NCI-H2029 treated with DMSO at 0.1 percent for 48 hours (cell line): ENCODE results near the gene SMIM8.

Experiments
- DNase-seq: peaks from one replicate; lab custom pipeline; 2025; lab: John Stamatoyannopoulos, UW

SMIM8 gene

GRCh38 chr6:87391334-87391733 lies 68.9 kb downstream of the SMIM8 start:
- peak; percentile 8 for DNase-seq
